K562 (cell line): ENCODE results near the gene AGK. TPM values are rescaled to one million over a fixed set of nuclear protein-coding genes. Genes with fewer than 3 reads are reported as not detected.
A peak's percentile ranks its signal among the peaks of the same experiment; 100 is the strongest.

ENCODE experiments used
- ATAC-seq: fragments of 200-7000 bp; cut with Tn5 transposase; 3 replicates; pipeline ENCODE4 v1.9.1; 2020; ENCODE audit warnings: moderate library complexity
- BruUV-seq: library from RNA; stranded (reverse); fragments of 400-500 nt; replicated peaks from 2 replicates; lab custom pipeline; 2021; lab: Mats Ljungman, UMichigan
- CTCF ChIA-PET: fragments of 300-600 bp; formaldehyde crosslinking; extraction: SDS; loops from one replicate; lab custom pipeline; 2021; ENCODE audit warnings: low intra/inter-chr PET ratio; lab: Yijun Ruan, JAX
- POLR2A ChIA-PET: fragments of 300-600, 350-650 bp; sonication (Branson Sonifier 250); formaldehyde crosslinking; extraction: SDS; loops from one replicate; lab custom pipeline; 2021; ENCODE audit warnings: antibody characterized with exemption, inconsistent platforms; lab: Yijun Ruan, JAX
- DNase-seq, 4 experiments: peaks; one replicate each; pipeline versions ENCODE4 v3.0.0 to v3.0.0-alpha.2; 2011 to 2018; ENCODE audit warnings: low spot score in 3 of 4, mixed read lengths in 3 of 4; ENCODE audit errors: extremely low read depth in 1 of 4
- FAIRE-seq: peaks from 2 replicates; lab custom pipeline; 2011; peaks lifted over from hg19 to GRCh38; lab: Jason Lieb, UNC
- H2AFZ ChIP-seq: 2 replicates; pipeline ENCODE4 v1.6.0; 2011; ENCODE audit warnings: low read depth, low read length, control low read depth, inconsistent platforms
- H3K27ac ChIP-seq: fragments of 200-600 bp; 3 replicates; pipeline ENCODE4 v1.8.0; 2011; ENCODE audit warnings: low read depth, mild to moderate bottlenecking, control low read depth, inconsistent platforms, low read length, moderate library complexity, mixed read lengths; ENCODE audit errors: extremely low read depth
- H3K27me3 ChIP-seq, 2 experiments: fragments of 300-600 bp in 1 of 2; 2 replicates in 1 of 2; 3 replicates in 1 of 2; pipeline versions ENCODE4 v1.6.0 to v1.8.0; 2011; ENCODE audit warnings: inconsistent platforms in 2 of 2, low read length in 2 of 2, mild to moderate bottlenecking in 1 of 2, mixed read lengths in 1 of 2, moderate library complexity in 1 of 2; ENCODE audit not compliant: control insufficient read depth in 2 of 2, insufficient read depth in 2 of 2
- H3K36me3 ChIP-seq: fragments of 300-600 bp; 3 replicates; pipeline ENCODE4 v1.8.0; 2011; ENCODE audit warnings: mild to moderate bottlenecking, low read length, inconsistent platforms; ENCODE audit not compliant: control insufficient read depth, insufficient read depth
- H3K4me1 ChIP-seq, 2 experiments: fragments of 200-600 bp in 1 of 2; replicated peaks in 1 of 2; 2 replicates in 1 of 2; 3 replicates in 1 of 2; pipeline versions ENCODE4 v1.5.1 to v1.8.0; 2011; ENCODE audit warnings: inconsistent platforms in 2 of 2, low read length in 2 of 2, mild to moderate bottlenecking in 1 of 2, mixed read lengths in 1 of 2, moderate library complexity in 1 of 2; ENCODE audit not compliant: control insufficient read depth in 2 of 2, insufficient read depth in 2 of 2
- H3K4me2 ChIP-seq: 2 replicates; pipeline ENCODE4 v1.6.1; 2011; ENCODE audit warnings: low read length, control low read depth, inconsistent platforms, mixed read lengths; ENCODE audit not compliant: insufficient read depth
- H3K4me3 ChIP-seq: fragments of 200-600 bp; sonication (generic), shearing (Covaris generic); 2 replicates; pipeline ENCODE4 v1.5.1; 2016; ENCODE audit warnings: control low read depth, inconsistent platforms
- H3K79me2 ChIP-seq: fragments of 200-600 bp; 3 replicates; pipeline ENCODE4 v1.8.0; 2011; ENCODE audit warnings: low read length, inconsistent platforms; ENCODE audit not compliant: control insufficient read depth, insufficient read depth
- H3K9ac ChIP-seq, 2 experiments: 2 replicates each; pipeline versions ENCODE4 v1.6.0 to v1.6.1; 2011; ENCODE audit warnings: low read depth in 2 of 2, low read length in 2 of 2, control low read depth in 1 of 2, inconsistent platforms in 1 of 2, mild to moderate bottlenecking in 1 of 2, mixed read lengths in 1 of 2; ENCODE audit not compliant: insufficient read depth in 1 of 2
- H3K9me1 ChIP-seq: one replicate; pipeline ENCODE4 v1.6.0; 2011; ENCODE audit warnings: inconsistent platforms, mild to moderate bottlenecking, low read length, moderate library complexity; ENCODE audit not compliant: control insufficient read depth, insufficient read depth
- H3K9me3 ChIP-seq: replicated peaks from 2 replicates; pipeline ENCODE4 v1.5.1; 2011; ENCODE audit warnings: low read depth, low read length, inconsistent platforms; ENCODE audit not compliant: control insufficient read depth, insufficient read depth
- H4K20me1 ChIP-seq: replicated peaks from 2 replicates; pipeline ENCODE4 v1.6.1; 2011; ENCODE audit warnings: low read length, inconsistent platforms, mixed read lengths; ENCODE audit not compliant: control insufficient read depth, insufficient read depth
- WGBS: fragments of 100-300 bp; shearing (Covaris generic); methylation state at CpG from one replicate; pipeline ENCODE4 v1.1.6; 2016; ENCODE audit warnings: low coverage, mixed read lengths; ENCODE audit not compliant: insufficient coverage; ENCODE audit errors: missing lambda C conversion rate; 5-methylcytosine and 5-hydroxymethylcytosine counted together
- in situ Hi-C: fragments of 300-500 bp; cut with MboI; formaldehyde crosslinking; loops from 4 replicates; pipeline ENCODE4 v1.15.0; 2018; ENCODE audit warnings: inconsistent platforms, mixed read lengths
- intact Hi-C: fragments of 100-400 bp; cut with micrococcal nuclease; formaldehyde crosslinking; loops from 2 replicates; pipeline ENCODE4 v1.14.2; 2022
- polyA plus RNA-seq, 8 experiments: library from polyadenylated mRNA; depleted of rRNA in 4 of 8; stranded (reverse) in 5 of 8; unstranded in 3 of 8; fragments of >200 nt; fragmentation: Nextera tagmentation in 2 of 8; fragmentation: Illumina TruSeq in 1 of 8; extraction: Ambion mirVana in 2 of 8; extraction: Trizol in 1 of 8; gene quantifications; 2 replicates each; pipeline versions ENCODE4 v1.2.1 to v1.2.3, GENCODE V29; 2011 to 2014; ENCODE audit warnings: inconsistent platforms in 1 of 8, missing spikeins in 1 of 8
- total RNA-seq, 7 experiments: library from RNA; depleted of rRNA in 6 of 7; stranded (reverse); fragments of >200 nt in 6 of 7; fragmentation: Illumina TruSeq in 2 of 7; extraction: Trizol in 2 of 7; gene quantifications; 2 replicates each; pipeline versions ENCODE4 v1.2.1 to v1.2.3, GENCODE V29; 2011 to 2021; ENCODE audit warnings: low replicate concordance in 1 of 7
- TF ChIP-seq, protein P1 (sequence below): fragments of 250-450 bp; sonication (Bioruptor Pico); IDR thresholded peaks from 2 replicates; pipeline ENCODE4 v1.5.0; 2020; ENCODE audit warnings: mild to moderate bottlenecking, borderline replicate concordance
- TF ChIP-seq, protein P2 (sequence below): fragments of 450-650 bp; formaldehyde crosslinking; IDR thresholded peaks from 2 replicates; pipeline ENCODE4 v1.4.0; 2020; ENCODE audit warnings: mild to moderate bottlenecking, mixed read lengths

Gene AGK
- total and polyA plus RNA-seq, 9 of the 15 experiments (the other 6 are each of a cell fraction or from before 2014, with no cell fraction given) = 50.7 to 128 (median 71.8) TPM

DNA sequence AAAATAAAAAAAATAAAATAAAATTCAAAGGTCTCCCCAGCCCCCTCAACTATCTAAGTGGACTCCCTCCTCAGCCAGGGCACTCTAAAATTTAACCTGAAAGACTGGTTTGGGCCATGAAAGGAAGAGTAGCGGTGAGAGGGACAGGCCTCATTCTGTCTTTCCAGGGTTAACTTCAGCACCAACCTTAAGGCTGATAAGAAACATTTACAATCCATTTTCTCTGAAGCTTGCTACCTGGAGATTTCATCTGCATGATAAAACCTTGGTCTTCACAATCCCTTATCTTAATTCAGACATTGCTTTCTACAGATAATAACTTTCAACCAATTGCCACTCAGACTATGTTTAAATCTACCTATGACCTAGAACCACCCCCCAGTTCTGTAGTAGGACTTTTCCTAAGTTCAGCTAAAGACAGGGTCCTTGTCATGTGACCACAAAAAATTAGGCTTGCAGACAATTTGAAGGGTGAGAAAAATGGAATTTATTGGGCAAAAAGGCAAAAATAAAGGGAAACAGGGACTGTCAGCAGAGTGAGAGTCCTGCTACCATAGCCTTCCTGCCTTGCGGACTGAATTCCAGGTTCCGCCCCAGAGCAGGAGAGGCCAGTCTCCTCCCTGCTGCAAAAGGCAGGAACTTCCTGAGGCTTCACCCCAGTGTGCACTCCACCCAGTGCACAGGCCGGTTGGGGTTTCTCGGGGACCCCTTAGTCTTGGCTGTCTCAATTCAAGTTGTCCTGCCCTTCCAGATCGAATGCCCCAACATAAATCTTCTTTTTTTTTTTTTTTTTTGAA lies 26.0 kb downstream of the AGK start:
- in situ Hi-C loops = no loop called here
- no peak for ATAC-seq
- H3K4me3 ChIP-seq = no peak overlapping the region
- TF ChIP-seq, protein P1, sequence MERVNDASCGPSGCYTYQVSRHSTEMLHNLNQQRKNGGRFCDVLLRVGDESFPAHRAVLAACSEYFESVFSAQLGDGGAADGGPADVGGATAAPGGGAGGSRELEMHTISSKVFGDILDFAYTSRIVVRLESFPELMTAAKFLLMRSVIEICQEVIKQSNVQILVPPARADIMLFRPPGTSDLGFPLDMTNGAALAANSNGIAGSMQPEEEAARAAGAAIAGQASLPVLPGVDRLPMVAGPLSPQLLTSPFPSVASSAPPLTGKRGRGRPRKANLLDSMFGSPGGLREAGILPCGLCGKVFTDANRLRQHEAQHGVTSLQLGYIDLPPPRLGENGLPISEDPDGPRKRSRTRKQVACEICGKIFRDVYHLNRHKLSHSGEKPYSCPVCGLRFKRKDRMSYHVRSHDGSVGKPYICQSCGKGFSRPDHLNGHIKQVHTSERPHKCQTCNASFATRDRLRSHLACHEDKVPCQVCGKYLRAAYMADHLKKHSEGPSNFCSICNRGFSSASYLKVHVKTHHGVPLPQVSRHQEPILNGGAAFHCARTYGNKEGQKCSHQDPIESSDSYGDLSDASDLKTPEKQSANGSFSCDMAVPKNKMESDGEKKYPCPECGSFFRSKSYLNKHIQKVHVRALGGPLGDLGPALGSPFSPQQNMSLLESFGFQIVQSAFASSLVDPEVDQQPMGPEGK (CRISPR knock-in tag) = no peak
- TF ChIP-seq, protein P2, sequence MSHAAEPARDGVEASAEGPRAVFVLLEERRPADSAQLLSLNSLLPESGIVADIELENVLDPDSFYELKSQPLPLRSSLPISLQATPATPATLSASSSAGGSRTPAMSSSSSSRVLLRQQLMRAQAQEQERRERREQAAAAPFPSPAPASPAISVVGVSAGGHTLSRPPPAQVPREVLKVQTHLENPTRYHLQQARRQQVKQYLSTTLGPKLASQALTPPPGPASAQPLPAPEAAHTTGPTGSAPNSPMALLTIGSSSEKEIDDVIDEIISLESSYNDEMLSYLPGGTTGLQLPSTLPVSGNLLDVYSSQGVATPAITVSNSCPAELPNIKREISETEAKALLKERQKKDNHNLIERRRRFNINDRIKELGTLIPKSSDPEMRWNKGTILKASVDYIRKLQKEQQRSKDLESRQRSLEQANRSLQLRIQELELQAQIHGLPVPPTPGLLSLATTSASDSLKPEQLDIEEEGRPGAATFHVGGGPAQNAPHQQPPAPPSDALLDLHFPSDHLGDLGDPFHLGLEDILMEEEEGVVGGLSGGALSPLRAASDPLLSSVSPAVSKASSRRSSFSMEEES (CRISPR knock-in tag) = peak; percentile 45; the same call in 1 of the 2 replicates
- 89% methylated on average over 6 of the region's 6 CpGs for WGBS
- no peaks in the 10 kb centered on the region for H3K79me2 ChIP-seq
- POLR2A ChIA-PET = no interaction called here
- H4K20me1 ChIP-seq = no peaks in the 10 kb centered on the region
- H3K4me1 ChIP-seq = no peaks in the 10 kb centered on the region
- no peak overlapping the region for H3K9ac ChIP-seq
- no peak for DNase-seq
- no peaks in the 10 kb centered on the region for H3K9me1 ChIP-seq
- peaks cover 29% of the 10 kb centered on the region; the same call in 2 of the 3 replicates for H3K36me3 ChIP-seq
- CTCF ChIA-PET = no interaction called here
- no peaks in the 10 kb centered on the region for H3K27me3 ChIP-seq
- intact Hi-C loops = no loop called here
- BruUV-seq = no TSS peak
- no peak overlapping the region for H3K27ac ChIP-seq
- no peak overlapping the region for H3K4me2 ChIP-seq
- H2AFZ ChIP-seq = no peak overlapping the region
- peaks cover 23% of the 10 kb centered on the region for H3K9me3 ChIP-seq
- FAIRE-seq = no peak
